ENCODE results near the gene AK9. TPM values are rescaled to one million over a fixed set of nuclear protein-coding genes. Genes with fewer than 3 reads are reported as not detected.

AK9 gene
- polyA plus RNA-seq, 1 of the 3 experiments (the other 2 are of a cell fraction), result 0.76 TPM

GRCh38 chr6:109672175-109672574, 18.8 kb downstream of the AK9 start:
- no peak for DNase-seq
- 50% methylated on average over 1 of the region's 1 CpG for WGBS (ENCODE audit: low lambda C conversion rate)
- TF ChIP-seq ELF1 (IDR thresholded peaks at IDR 0.05) (no peak), MEF2A (IDR thresholded peaks at IDR 0.05; ENCODE audit: borderline replicate concordance, low read depth) (no peak), NFIC (IDR thresholded peaks at IDR 0.05; ENCODE audit: borderline replicate concordance) (no peak), RCOR1 (IDR thresholded peaks at IDR 0.05; ENCODE audit: low read length) (no peak), FOXM1 (IDR thresholded peaks at IDR 0.05; ENCODE audit: low read depth) (no peak), MXI1 (IDR thresholded peaks at IDR 0.05; ENCODE audit: low read depth, low read length) (no peak), CHD2 (IDR thresholded peaks at IDR 0.05; ENCODE audit: low read length, partially characterized antibody) (no peak), TEAD4 (IDR thresholded peaks at IDR 0.05; ENCODE audit: borderline replicate concordance, insufficient read depth) (no peak), TAF1 (IDR thresholded peaks at IDR 0.05; ENCODE audit: borderline replicate concordance, low read depth, low read length) (no peak), GATA2 (CRISPR knock-in tag; IDR thresholded peaks at IDR 0.05) (no peak), RAD21 (IDR thresholded peaks at IDR 0.05; ENCODE audit: low read length) (no peak), ZBTB33 (IDR thresholded peaks at IDR 0.05; ENCODE audit: borderline replicate concordance, low read depth) (no peak), RFX5 (IDR thresholded peaks at IDR 0.05; ENCODE audit: low read length) (no peak), FOSL2 (IDR thresholded peaks at IDR 0.05; ENCODE audit: borderline replicate concordance, low read depth) (no peak), RXRA (IDR thresholded peaks at IDR 0.05; ENCODE audit: borderline replicate concordance, low read depth) (no peak)
- TF ChIP-seq, protein P1, sequence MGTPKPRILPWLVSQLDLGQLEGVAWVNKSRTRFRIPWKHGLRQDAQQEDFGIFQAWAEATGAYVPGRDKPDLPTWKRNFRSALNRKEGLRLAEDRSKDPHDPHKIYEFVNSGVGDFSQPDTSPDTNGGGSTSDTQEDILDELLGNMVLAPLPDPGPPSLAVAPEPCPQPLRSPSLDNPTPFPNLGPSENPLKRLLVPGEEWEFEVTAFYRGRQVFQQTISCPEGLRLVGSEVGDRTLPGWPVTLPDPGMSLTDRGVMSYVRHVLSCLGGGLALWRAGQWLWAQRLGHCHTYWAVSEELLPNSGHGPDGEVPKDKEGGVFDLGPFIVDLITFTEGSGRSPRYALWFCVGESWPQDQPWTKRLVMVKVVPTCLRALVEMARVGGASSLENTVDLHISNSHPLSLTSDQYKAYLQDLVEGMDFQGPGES (IDR thresholded peaks at IDR 0.05; ENCODE audit: low read depth, low read length), result no peak
- H3K36me3 ChIP-seq (replicated peaks in 1 of 2; ENCODE audit: control insufficient read depth in 1 of 2, insufficient read depth in 2 of 2, low read length in 1 of 2), result no peaks in the 10 kb centered on the region
- CTCF ChIA-PET, result interaction anchor here (1.3 kb wide), 1 partner anchor 145 kb away, joined by 3 read pairs; no protein-coding TSS in a partner anchor
- peaks cover 0 to 9% of the 10 kb centered on the region in 2 experiments; a peak in 1 of 4 replicates for H3K4me1 ChIP-seq (ENCODE audit: control insufficient read depth in 1 of 2, insufficient read depth in 2 of 2, low read depth in 1 of 2, low read length in 1 of 2)
- H3K27ac ChIP-seq (ENCODE audit: low read depth in 2 of 2, low read length in 1 of 2), result peak overlapping the region in 1 of 2 experiments; percentile 9; a peak in 1 of 4 replicates
- H3K4me3 ChIP-seq (ENCODE audit: low read depth in 2 of 2, low read length in 1 of 2), result no peak overlapping the region
- no peaks in the 10 kb centered on the region for H4K20me1 ChIP-seq (ENCODE audit: insufficient read depth)
- no peak overlapping the region for H3K9ac ChIP-seq
- POLR2A ChIA-PET, result no interaction called here
- H3K27me3 ChIP-seq (ENCODE audit: insufficient read depth), result no peaks in the 10 kb centered on the region
- no peaks in the 10 kb centered on the region for H3K9me2 ChIP-seq
- no peak overlapping the region for H3K4me2 ChIP-seq
- H3F3A ChIP-seq (replicated peaks; ENCODE audit: insufficient read depth), result peaks cover 8% of the 10 kb centered on the region
- no peaks in the 10 kb centered on the region for H3K79me2 ChIP-seq (ENCODE audit: insufficient read depth)
- 0 out of 2 replicates have a peak overlapping the region, but pooled peaks have one; percentile 14 for H2AFZ ChIP-seq (ENCODE audit: low read depth)
- H3K9me3 ChIP-seq, result no peaks in the 10 kb centered on the region

GRCh38 chr6:109671733-109672132, 19.3 kb downstream of the AK9 start:
- no peaks in the 10 kb centered on the region for H3K79me2 ChIP-seq (ENCODE audit: insufficient read depth)
- 0 out of 2 replicates have a peak overlapping the region, but pooled peaks have one; percentile 14 for H2AFZ ChIP-seq (ENCODE audit: low read depth)
- TF ChIP-seq GABPA (IDR thresholded peaks at IDR 0.05; ENCODE audit: low read depth) (no peak), PBX3 (IDR thresholded peaks at IDR 0.05) (peak; percentile 61), TCF12 (IDR thresholded peaks at IDR 0.05) (peak; percentile 32; the same call in 1 of the 2 replicates), FOXJ3 (CRISPR knock-in tag; IDR thresholded peaks at IDR 0.05) (no peak), RXRA (IDR thresholded peaks at IDR 0.05; ENCODE audit: borderline replicate concordance, low read depth) (no peak), MEF2A (IDR thresholded peaks at IDR 0.05; ENCODE audit: borderline replicate concordance, low read depth) (no peak), MXI1 (IDR thresholded peaks at IDR 0.05; ENCODE audit: low read depth, low read length) (no peak), JUND (IDR thresholded peaks at IDR 0.05) (peak; percentile 35), NRF1 (IDR thresholded peaks at IDR 0.05; ENCODE audit: low read depth, low read length) (no peak), EZH2phosphoT487 (IDR thresholded peaks at IDR 0.05; ENCODE audit: borderline replicate concordance, low read depth) (no peak)
- WGBS (ENCODE audit: low lambda C conversion rate), result 54% methylated on average over 2 of the region's 2 CpGs
- DNase-seq, result no peak
- peaks cover 0 to 9% of the 10 kb centered on the region in 2 experiments; a peak in 1 of 4 replicates for H3K4me1 ChIP-seq (ENCODE audit: control insufficient read depth in 1 of 2, insufficient read depth in 2 of 2, low read depth in 1 of 2, low read length in 1 of 2)
- no peak overlapping the region for H3K4me3 ChIP-seq (ENCODE audit: low read depth in 2 of 2, low read length in 1 of 2)
- no peak overlapping the region for H3K4me2 ChIP-seq
- no peaks in the 10 kb centered on the region for H3K9me2 ChIP-seq
- no peaks in the 10 kb centered on the region for H3K36me3 ChIP-seq (replicated peaks in 1 of 2; ENCODE audit: control insufficient read depth in 1 of 2, insufficient read depth in 2 of 2, low read length in 1 of 2)
- no peaks in the 10 kb centered on the region for H3K27me3 ChIP-seq (ENCODE audit: insufficient read depth)
- no peaks in the 10 kb centered on the region for H4K20me1 ChIP-seq (ENCODE audit: insufficient read depth)
- CTCF ChIA-PET, result interaction anchor here (0.6 to 1.3 kb wide), 2 partner anchors 34 to 144 kb away, joined by 3 read pairs; no protein-coding TSS in a partner anchor
- H3F3A ChIP-seq (replicated peaks; ENCODE audit: insufficient read depth), result peaks cover 8% of the 10 kb centered on the region
- no peaks in the 10 kb centered on the region for H3K9me3 ChIP-seq
- POLR2A ChIA-PET, result no interaction called here
- H3K9ac ChIP-seq, result no peak overlapping the region
- H3K27ac ChIP-seq (ENCODE audit: low read depth in 2 of 2, low read length in 1 of 2), result peak overlapping the region in 1 of 2 experiments; percentile 9; a peak in 2 of 4 replicates
